Activated naive CD4-positive, alpha-beta T cell treated with anti-CD3 and anti-CD28 coated beads, Interleukin-2, amount 10 ng/mL, durations not matched to agents 7 days and 5 days (primary cell): ENCODE measurements around the gene SLC9A1.
A peak's percentile ranks its signal among the peaks of the same experiment; 100 is the strongest.

Source experiments
- CTCF ChIA-PET: fragments of 350-600 bp; sonication (Branson Sonifier 250); formaldehyde crosslinking; loops from one replicate; lab custom pipeline; 2021; ENCODE audit warnings: antibody characterized with exemption; lab: Charles Lee
- DNase-seq: peaks from one replicate; pipeline ENCODE4 v3.0.0-alpha.2; 2020
- H3K27ac Mint-ChIP-seq: one replicate; pipeline ENCODE4 v1.8.0; 2021; ENCODE audit warnings: mild to moderate bottlenecking, moderate library complexity, mixed read lengths
- H3K27me3 Mint-ChIP-seq: one replicate; pipeline ENCODE4 v1.8.0; 2021; ENCODE audit warnings: mild to moderate bottlenecking, mixed read lengths
- H3K36me3 Mint-ChIP-seq: one replicate; pipeline ENCODE4 v1.8.0; 2021; ENCODE audit warnings: mixed read lengths
- H3K4me1 Mint-ChIP-seq: one replicate; pipeline ENCODE4 v1.8.0; 2021; ENCODE audit warnings: mixed read lengths
- H3K4me3 Mint-ChIP-seq: one replicate; pipeline ENCODE4 v1.8.0; 2021; ENCODE audit warnings: mild to moderate bottlenecking, moderate library complexity, mixed read lengths
- H3K9me3 Mint-ChIP-seq: one replicate; pipeline ENCODE4 v1.8.0; 2021; ENCODE audit warnings: mixed read lengths

Gene SLC9A1

DNA sequence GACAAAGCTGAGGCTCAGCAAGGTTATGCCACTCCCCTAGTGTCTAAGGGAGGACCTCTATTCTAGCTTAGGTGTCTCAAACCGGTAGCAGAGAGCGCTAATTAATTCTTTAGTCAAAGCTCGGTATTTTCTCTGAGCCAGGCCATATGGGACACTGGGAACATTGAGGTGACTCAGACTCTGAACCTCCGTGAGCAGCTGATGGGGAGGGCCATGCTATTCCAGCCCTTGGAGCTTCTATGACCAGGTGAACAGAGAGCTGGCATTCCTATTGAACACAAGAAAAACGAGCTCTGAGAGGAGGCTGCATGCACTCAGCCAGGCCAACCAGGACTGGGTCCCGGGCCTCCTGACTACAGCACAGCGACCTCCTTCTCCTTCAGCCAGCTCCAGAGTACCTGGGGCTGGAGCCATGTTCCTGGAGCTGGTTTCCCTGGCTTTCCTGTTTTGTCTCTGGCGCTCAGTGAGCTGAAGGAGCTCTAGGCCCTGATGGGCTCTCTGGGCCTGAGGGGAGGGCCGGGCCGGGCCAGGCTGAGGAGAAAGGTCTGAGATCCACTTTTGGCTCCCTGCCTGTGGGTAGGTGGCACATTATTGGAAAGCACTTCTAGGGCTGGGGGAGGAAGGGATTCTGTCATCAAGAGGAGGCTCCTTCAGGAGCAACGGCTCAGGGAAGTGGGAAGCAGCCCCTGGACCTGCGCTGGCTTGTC, 37.0 kb downstream of the SLC9A1 start:
- H3K27me3 Mint-ChIP-seq: no peaks in the 10 kb centered on the region
- no peak overlapping the region for H3K27ac Mint-ChIP-seq
- no peak for DNase-seq
- peaks cover 38% of the 10 kb centered on the region for H3K4me1 Mint-ChIP-seq
- peaks cover 14% of the 10 kb centered on the region for H3K36me3 Mint-ChIP-seq
- H3K4me3 Mint-ChIP-seq: no peak overlapping the region
- no peaks in the 10 kb centered on the region for H3K9me3 Mint-ChIP-seq
- CTCF ChIA-PET: interaction anchor here (1.0 to 1.5 kb wide), 2 partner anchors 9 to 35 kb away, joined by 4 read pairs; no protein-coding TSS in a partner anchor

DNA sequence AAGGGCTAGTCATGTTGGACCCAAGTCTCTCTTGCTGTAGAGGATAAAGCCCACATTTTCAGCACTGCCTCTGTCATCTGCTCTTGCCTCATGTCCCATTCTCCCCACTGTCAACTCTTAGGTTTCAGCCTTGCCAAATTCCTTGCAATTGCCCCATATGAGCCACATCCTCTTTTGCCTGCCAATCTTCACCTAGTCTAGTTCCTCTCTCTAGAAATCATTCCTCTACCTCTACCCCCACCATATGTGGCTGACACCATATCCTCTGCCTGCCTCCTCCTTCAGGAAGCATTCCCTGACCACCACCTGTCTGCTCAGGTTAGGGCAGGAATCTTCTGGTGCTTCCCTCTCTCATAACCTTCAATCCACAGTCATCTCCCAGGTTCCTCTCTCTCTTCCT, 38.2 kb downstream of the SLC9A1 start:
- Mint-ChIP-seq H3K27ac (no peak overlapping the region), H3K4me3 (no peak overlapping the region), H3K36me3 (peaks cover 18% of the 10 kb centered on the region), H3K9me3 (no peaks in the 10 kb centered on the region), H3K27me3 (no peaks in the 10 kb centered on the region), H3K4me1 (peaks cover 50% of the 10 kb centered on the region)
- CTCF ChIA-PET: interaction anchor here (0.6 to 1.5 kb wide), 2 partner anchors 8 to 38 kb away, joined by 3 to 4 read pairs; partner anchors contain the start of gene SLC9A1
- DNase-seq: no peak

DNA sequence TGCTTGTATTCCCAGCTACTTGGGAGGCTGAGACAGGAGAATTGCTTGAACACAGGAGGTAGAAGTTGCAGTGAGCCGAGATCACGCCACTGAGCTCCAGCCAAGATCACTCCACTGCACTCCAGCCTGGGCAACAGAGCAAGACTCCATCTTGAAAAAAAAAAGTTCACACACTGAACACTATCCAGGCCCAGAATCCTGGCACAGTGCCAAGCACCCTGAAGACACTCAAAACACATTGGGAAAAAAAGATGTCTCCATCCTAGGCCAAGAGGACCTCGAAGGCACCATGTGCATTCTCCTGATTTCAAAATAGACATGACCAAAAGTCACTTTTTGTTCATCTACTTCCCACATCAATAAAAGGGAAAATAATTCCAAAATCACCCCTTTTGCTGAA, 38.7 kb downstream of the SLC9A1 start:
- Mint-ChIP-seq H3K27me3 (no peaks in the 10 kb centered on the region), H3K27ac (no peak overlapping the region), H3K9me3 (no peaks in the 10 kb centered on the region), H3K4me1 (peaks cover 54% of the 10 kb centered on the region), H3K36me3 (peaks cover 18% of the 10 kb centered on the region), H3K4me3 (no peak overlapping the region)
- no peak for DNase-seq
- CTCF ChIA-PET: interaction anchor here (0.6 kb wide), 1 partner anchor 39 kb away, joined by 3 read pairs; the partner anchor contains the start of gene SLC9A1

DNA sequence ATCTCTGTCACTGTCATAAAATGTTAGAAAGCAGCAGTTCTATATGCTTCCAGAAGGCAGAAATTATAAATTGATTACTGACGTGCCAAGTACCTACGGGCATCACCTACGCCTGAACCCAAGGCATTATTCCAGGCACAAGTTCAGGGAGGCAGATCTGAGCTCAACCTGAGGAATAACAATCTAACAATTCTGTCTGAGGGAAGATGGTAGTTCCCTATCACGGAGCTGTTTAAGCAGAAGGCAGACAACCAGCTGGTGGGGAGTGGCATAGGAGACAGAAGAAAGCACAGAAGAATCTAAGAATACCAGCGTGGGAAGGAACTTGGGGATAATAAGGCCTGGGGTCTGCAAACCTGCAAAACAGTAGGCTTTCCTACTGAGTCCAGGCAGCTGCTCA, 40.4 kb downstream of the SLC9A1 start:
- H3K9me3 Mint-ChIP-seq: no peaks in the 10 kb centered on the region
- H3K27ac Mint-ChIP-seq: peak overlapping the region; percentile 5
- H3K27me3 Mint-ChIP-seq: no peaks in the 10 kb centered on the region
- H3K4me1 Mint-ChIP-seq: peaks cover 57% of the 10 kb centered on the region
- CTCF ChIA-PET: interaction anchor here (0.8 to 1.7 kb wide), 7 partner anchors 10 to 118 kb away, joined by 3 to 6 read pairs (median 3); partner anchors contain the start of gene SLC9A1
- H3K4me3 Mint-ChIP-seq: no peak overlapping the region
- peaks cover 18% of the 10 kb centered on the region for H3K36me3 Mint-ChIP-seq
- no peak for DNase-seq

DNA sequence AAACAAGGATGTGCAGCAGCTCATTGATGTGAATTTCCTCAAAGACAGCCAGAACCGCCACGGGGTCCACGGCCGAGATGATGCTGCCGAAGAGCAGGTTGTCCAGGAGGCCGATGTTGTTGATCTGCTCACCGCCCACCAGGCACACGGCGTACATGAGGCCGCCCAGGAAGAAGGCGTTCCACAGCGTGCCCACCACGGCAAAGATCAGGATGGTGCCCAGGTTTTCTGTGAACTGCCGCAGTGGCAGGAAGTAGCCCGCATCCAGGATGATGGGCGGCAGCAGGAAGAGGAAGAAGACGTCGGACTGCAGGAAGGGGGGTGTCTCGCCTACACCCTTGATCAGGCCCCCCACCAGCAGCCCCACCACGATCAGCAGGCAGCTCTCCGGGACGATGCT, 41.1 kb downstream of the SLC9A1 start:
- CTCF ChIA-PET: interaction anchor here (0.6 to 3.4 kb wide), 8 partner anchors 9 to 170 kb away, joined by 3 to 29 read pairs (median 4); partner anchors contain the start of gene SLC9A1
- peaks cover 61% of the 10 kb centered on the region for H3K4me1 Mint-ChIP-seq

DNA sequence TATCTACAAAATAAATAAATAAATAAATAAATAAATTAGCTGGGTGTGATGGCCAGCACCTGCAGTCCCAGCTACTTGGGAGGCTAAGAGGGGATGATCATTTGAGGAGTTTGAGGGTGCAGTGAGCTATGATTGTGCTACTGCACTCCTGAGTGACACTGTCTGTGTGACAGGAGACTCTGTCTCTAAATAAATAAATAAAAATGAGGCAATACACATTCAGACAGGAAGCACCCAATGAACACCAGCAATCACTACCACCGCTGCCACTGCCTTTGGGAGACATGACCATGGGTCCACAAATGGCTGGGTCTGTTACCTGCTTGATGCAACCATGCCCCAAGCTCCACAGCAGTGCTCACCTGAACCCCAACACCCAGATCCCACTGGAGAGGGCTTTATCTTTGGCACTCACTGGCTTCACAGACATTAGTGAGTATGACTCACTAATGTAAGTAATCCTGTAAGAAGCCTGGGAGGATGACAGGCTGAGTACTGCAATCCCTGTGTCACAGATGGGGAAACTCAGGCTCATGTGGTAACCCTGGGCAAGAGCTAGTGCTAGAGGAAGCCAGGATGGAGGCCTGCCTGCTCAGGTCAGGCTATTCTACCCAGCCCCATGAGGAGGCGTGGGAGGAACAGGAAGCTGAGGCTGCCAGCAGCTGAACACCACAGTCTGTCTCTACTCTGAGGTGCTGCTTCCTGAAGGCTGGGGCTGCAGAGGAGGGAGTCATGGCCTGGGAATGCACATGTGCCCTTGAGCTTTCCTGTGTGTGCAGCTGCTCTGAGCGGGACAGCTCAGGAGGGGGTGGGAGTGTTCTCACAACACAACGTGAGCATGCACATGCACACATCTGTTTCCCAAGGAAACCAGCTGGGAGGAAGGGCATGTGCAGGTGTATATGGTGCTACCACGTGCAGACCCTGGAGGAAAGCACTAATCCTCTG, 43.0 kb downstream of the SLC9A1 start:
- Mint-ChIP-seq H3K4me1 (peaks cover 60% of the 10 kb centered on the region), H3K9me3 (no peaks in the 10 kb centered on the region), H3K27me3 (no peaks in the 10 kb centered on the region), H3K36me3 (peaks cover 25% of the 10 kb centered on the region), H3K27ac (peak overlapping the region; percentile 92), H3K4me3 (no peak overlapping the region)
- peak; percentile 82 for DNase-seq
- CTCF ChIA-PET: interaction anchor here (0.6 to 3.4 kb wide), 30 partner anchors 9 to 283 kb away, joined by 3 to 29 read pairs (median 5); partner anchors contain the start of genes SLC9A1 and WDTC1

More for the DNA sequence above, 41.1 kb downstream of the SLC9A1 start:
- peak; percentile 47 for DNase-seq
- no peaks in the 10 kb centered on the region for H3K27me3 Mint-ChIP-seq
- H3K27ac Mint-ChIP-seq: peak overlapping the region; percentile 65
- no peak overlapping the region for H3K4me3 Mint-ChIP-seq
- no peaks in the 10 kb centered on the region for H3K9me3 Mint-ChIP-seq
- peaks cover 23% of the 10 kb centered on the region for H3K36me3 Mint-ChIP-seq

DNA sequence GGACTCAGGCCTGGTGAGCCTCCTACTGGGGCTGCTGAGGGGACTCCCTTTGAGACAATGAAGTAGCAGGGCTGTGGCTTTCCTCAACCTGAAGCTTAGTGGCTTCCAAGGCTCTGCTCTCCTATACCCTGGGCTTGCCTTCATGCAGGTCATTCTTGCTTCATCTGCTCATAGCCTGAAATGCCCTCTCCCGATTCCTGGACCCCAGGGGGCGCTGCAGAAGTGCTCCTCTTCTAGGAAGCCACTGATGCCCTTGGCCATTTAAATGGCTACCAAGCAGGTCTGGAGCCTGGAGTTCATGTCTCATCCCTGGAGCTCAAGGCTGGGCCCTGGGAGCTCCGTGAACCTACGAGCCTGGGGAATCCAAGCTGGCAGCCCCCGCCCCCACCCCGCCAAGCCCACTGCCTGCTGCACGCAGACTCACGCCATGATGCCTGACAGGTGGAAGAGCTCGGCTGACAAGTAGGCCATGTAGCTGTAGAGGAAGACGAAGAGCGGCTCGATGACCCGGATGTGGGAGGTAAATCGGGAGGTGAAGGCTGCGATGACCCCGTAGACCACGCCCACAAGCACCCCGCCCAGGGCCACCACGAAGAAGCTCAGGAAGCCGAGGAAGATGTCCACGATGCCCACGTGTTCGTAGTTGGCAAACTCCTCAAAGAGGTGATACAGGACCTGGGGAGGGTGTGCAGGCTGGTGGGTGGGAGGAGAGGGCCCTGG, 45.7 kb downstream of the SLC9A1 start:
- peaks cover 36% of the 10 kb centered on the region for H3K4me1 Mint-ChIP-seq
- H3K27me3 Mint-ChIP-seq: no peaks in the 10 kb centered on the region
- CTCF ChIA-PET: interaction anchor here (1.1 to 1.2 kb wide), 3 partner anchors 8 to 89 kb away, joined by 3 to 4 read pairs (median 3); no protein-coding TSS in a partner anchor
- peaks cover 28% of the 10 kb centered on the region for H3K36me3 Mint-ChIP-seq
- H3K27ac Mint-ChIP-seq: no peak overlapping the region
- peak; percentile 47 for DNase-seq
- H3K9me3 Mint-ChIP-seq: no peaks in the 10 kb centered on the region
- no peak overlapping the region for H3K4me3 Mint-ChIP-seq

DNA sequence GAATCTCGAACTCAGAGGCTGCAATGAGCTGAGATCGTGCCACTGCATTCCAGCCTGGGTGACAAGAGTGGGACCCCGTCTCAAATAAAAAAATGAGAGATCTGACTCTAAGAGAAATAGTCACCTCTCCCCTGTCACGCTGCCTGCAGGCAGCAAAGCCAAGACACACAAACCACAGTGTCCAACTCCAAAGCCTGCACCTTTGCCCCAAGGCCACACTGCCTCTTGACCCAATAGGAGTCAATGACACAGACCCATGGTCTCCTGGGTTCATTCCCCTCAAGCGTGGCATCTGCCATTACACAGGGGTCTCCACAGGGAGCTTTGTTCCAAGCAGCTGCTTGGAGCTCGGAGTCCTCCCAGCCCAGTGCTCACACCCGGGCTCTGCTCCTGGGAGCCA, 46.3 kb downstream of the SLC9A1 start:
- no peaks in the 10 kb centered on the region for H3K9me3 Mint-ChIP-seq
- CTCF ChIA-PET: interaction anchor here (1.1 to 1.2 kb wide), 3 partner anchors 9 to 90 kb away, joined by 3 to 4 read pairs (median 3); no protein-coding TSS in a partner anchor
- H3K36me3 Mint-ChIP-seq: peaks cover 21% of the 10 kb centered on the region
- no peaks in the 10 kb centered on the region for H3K27me3 Mint-ChIP-seq
- no peak for DNase-seq
- peaks cover 30% of the 10 kb centered on the region for H3K4me1 Mint-ChIP-seq
- H3K4me3 Mint-ChIP-seq: no peak overlapping the region
- no peak overlapping the region for H3K27ac Mint-ChIP-seq

DNA sequence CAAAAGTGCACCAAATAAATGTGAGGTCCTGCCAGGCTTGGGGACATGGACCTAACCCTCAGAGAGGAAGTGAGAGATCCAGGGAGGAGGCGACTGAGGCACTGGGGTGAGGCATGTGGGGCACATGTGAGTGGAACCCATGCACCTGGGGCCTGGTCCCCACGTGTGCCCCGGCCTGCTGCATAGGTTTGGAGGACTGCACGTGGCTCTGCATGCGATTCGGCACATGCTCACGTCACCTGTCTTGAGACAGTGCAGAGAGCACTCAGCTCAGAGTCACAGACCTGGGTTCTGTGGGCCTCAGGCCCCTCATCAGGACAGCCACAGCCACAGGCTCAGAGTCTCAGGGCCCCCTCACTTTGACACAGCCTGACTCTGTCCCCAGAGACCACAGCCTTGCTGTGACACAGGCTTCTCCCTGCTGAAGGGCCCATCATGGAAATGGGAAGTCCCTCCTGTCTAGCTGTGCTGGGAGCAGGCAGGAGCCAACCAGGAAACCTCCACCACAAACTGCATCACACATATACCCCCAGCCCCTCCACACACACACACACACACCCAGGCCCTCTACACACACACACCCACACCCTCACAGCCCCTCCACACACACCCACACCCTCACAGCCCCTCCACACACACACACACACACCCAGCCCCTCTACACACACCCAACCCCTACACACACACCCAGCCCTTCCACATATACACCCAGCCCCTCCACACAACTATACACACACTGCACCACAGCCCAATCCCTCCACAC, 48.2 kb downstream of the SLC9A1 start:
- H3K4me3 Mint-ChIP-seq: no peak overlapping the region
- peaks cover 17% of the 10 kb centered on the region for H3K36me3 Mint-ChIP-seq
- H3K4me1 Mint-ChIP-seq: peaks cover 13% of the 10 kb centered on the region
- H3K9me3 Mint-ChIP-seq: no peaks in the 10 kb centered on the region
- H3K27ac Mint-ChIP-seq: peak overlapping the region; percentile 29
- H3K27me3 Mint-ChIP-seq: no peaks in the 10 kb centered on the region
- CTCF ChIA-PET: interaction anchor here (0.9 to 1.4 kb wide), 2 partner anchors 9 to 177 kb away, joined by 3 read pairs; no protein-coding TSS in a partner anchor
- DNase-seq: no peak

DNA sequence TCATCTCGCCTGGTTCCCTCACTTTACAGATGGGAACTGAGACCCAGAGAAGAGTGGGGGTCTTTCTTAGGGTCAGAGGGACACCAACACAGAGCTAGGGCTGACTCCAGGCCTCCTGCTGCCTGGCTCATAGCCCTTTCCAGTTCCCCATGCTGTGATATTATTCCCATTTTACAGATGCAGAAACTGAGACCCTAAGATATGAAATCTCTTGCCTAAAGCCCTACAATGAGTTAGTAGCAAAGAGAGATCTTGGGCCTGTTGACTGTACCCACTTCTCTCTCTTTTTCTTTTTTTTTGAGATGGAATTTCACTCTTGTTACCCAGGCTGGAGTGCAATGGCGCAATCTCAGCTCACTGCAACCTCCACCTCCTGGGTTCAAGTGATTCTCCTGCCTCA, 49.9 kb downstream of the SLC9A1 start:
- H3K9me3 Mint-ChIP-seq: no peaks in the 10 kb centered on the region
- DNase-seq: no peak
- no peak overlapping the region for H3K4me3 Mint-ChIP-seq
- CTCF ChIA-PET: interaction anchor here (1.3 to 16.9 kb wide), 4 partner anchors 9 to 194 kb away, joined by 3 to 367 read pairs (median 88); no protein-coding TSS in a partner anchor
- H3K27me3 Mint-ChIP-seq: no peaks in the 10 kb centered on the region
- peaks cover 5% of the 10 kb centered on the region for H3K4me1 Mint-ChIP-seq
- peaks cover 18% of the 10 kb centered on the region for H3K36me3 Mint-ChIP-seq
- H3K27ac Mint-ChIP-seq: no peak overlapping the region

DNA sequence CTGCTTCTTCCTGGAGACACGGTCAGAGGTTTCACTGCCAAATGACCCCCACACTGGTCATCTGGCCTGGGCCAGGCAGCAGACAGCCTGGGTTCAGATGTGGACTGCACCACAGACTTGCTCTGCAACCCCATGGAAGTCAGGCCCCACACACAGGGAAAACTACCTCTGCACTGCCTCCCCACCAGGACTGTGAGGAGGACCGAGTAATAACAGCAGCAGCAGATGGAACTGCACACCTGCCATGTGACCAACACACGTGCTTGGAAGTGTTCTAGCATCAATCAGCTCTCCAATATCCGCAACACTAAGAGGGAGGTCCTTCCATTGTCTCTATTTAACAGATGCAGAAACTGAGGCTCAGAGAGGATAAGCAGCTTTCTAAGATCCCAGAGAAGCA, 51.4 kb downstream of the SLC9A1 start:
- no peaks in the 10 kb centered on the region for H3K9me3 Mint-ChIP-seq
- DNase-seq: no peak
- no peaks in the 10 kb centered on the region for H3K27me3 Mint-ChIP-seq
- H3K36me3 Mint-ChIP-seq: peaks cover 14% of the 10 kb centered on the region
- CTCF ChIA-PET: interaction anchor here (1.5 to 16.9 kb wide), 10 partner anchors 9 to 291 kb away, joined by 5 to 367 read pairs (median 8); no protein-coding TSS in a partner anchor
- H3K27ac Mint-ChIP-seq: no peak overlapping the region
- no peak overlapping the region for H3K4me3 Mint-ChIP-seq
- H3K4me1 Mint-ChIP-seq: peaks cover 2% of the 10 kb centered on the region

DNA sequence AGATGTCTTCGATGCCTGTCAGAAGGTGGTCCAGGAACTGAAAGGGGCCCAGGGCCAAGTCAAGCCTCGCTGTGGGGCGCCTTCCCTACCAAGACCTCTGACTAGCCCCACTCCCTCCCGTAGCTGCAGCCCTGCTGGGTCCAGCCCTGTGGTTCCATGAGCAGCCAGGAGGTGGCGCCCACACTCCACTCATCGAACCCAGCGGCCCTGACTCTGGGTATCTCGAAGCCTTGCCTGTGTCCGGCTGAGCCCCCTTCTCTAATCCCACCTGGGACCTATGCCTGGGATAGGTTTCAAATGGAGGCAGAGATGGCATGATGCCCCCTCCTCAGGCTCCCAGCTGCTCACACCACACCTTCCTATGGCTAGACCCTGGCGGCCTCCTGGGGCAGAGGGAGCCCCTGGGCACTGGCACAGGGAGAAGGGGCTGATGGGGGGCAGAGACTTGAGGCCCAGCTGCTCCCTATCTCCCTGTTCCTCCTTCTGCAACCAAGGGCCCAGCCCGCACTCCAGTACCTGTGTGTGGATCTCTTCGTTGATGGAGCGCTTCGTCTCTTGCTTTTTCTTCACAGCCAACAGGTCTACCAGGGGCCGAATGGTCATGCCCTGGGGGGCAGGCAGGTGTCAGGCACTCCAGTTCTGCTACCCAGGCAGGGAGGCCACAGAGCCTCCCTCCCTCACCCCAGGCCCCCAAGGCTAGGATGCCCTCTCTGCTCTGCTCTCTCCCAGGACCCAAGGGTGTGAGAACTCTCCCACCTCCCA, 52.0 kb downstream of the SLC9A1 start:
- Mint-ChIP-seq H3K4me1 (peaks cover 2% of the 10 kb centered on the region), H3K9me3 (no peaks in the 10 kb centered on the region), H3K4me3 (no peak overlapping the region), H3K36me3 (peaks cover 14% of the 10 kb centered on the region), H3K27me3 (no peaks in the 10 kb centered on the region), H3K27ac (peak overlapping the region; percentile 39)
- CTCF ChIA-PET: interaction anchor here (0.6 to 16.9 kb wide), 20 partner anchors 9 to 547 kb away, joined by 3 to 367 read pairs (median 6); partner anchors contain the start of gene SLC9A1
- peak; percentile 85 for DNase-seq
